ENCODE results near the gene ENPP4.

DNA sequence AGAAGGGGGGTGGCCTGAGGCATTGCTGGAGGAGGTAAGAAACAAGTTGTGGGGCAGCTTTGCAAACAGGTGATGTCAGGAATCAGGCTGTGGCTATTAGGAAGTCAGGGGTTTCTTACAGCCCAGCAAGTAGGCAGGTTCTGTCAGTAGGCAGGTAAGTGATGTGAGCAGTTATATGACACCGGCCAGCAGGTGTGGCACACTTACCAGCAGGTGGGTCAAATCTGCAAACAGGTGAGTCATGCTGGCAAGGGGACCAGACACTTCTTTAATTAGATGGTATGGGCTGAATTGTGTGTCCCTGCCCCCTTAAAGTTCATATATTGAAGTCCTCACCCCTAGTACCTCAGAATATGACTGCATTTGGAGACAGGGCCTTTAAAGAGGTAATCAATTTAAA, 16.4 kb upstream of the ENPP4 start:
- TF ChIP-seq, protein P1, sequence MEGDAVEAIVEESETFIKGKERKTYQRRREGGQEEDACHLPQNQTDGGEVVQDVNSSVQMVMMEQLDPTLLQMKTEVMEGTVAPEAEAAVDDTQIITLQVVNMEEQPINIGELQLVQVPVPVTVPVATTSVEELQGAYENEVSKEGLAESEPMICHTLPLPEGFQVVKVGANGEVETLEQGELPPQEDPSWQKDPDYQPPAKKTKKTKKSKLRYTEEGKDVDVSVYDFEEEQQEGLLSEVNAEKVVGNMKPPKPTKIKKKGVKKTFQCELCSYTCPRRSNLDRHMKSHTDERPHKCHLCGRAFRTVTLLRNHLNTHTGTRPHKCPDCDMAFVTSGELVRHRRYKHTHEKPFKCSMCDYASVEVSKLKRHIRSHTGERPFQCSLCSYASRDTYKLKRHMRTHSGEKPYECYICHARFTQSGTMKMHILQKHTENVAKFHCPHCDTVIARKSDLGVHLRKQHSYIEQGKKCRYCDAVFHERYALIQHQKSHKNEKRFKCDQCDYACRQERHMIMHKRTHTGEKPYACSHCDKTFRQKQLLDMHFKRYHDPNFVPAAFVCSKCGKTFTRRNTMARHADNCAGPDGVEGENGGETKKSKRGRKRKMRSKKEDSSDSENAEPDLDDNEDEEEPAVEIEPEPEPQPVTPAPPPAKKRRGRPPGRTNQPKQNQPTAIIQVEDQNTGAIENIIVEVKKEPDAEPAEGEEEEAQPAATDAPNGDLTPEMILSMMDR (IDR thresholded peaks at IDR 0.05): no peak
- TF ChIP-seq POLR2A (IDR thresholded peaks at IDR 0.05): no peak

Measured in adrenal gland (tissue), 5 donors.